Right renal cortex interstitium (tissue), 3 donors: Measurements from ENCODE around the gene SMIM45.

Experiments
- DNase-seq, 3 donors: peaks; one replicate each; pipeline ENCODE4 v3.0.0-alpha.2; 2013; ENCODE audit warnings: low read depth in 3 of 3, low spot score in 2 of 3

The SMIM45 gene

GRCh38 chr22:41951898-41952474, at the start of gene SMIM45:
SMIM45 (plus strand) TSS chr22:41952150.
- no peak for DNase-seq

- no peak for DNase-seq
Observed at GRCh38 chr22:41902932-41903421, 49.0 kb upstream of the SMIM45 start.

GRCh38 chr22:41904450-41905410, 47.2 kb upstream of the SMIM45 start:
- no peak for DNase-seq

- DNase-seq = no peak
Observed at GRCh38 chr22:41905411-41906202, 46.3 kb upstream of the SMIM45 start.

GRCh38 chr22:41906822-41907221, 45.1 kb upstream of the SMIM45 start:
- no peak for DNase-seq

- no peak for DNase-seq
Observed at GRCh38 chr22:41907436-41908401, 44.2 kb upstream of the SMIM45 start.

GRCh38 chr22:41908411-41909309, 43.3 kb upstream of the SMIM45 start:
- DNase-seq = no peak

GRCh38 chr22:41909310-41910049, 42.5 kb upstream of the SMIM45 start:
- DNase-seq = no peak

GRCh38 chr22:41910050-41911000, 41.6 kb upstream of the SMIM45 start:
- no peak for DNase-seq

- no peak for DNase-seq
Observed at GRCh38 chr22:41911001-41911611, 40.8 kb upstream of the SMIM45 start.

- no peak for DNase-seq
Observed at GRCh38 chr22:41912338-41913039, 39.5 kb upstream of the SMIM45 start.

- DNase-seq = no peak
Observed at GRCh38 chr22:41913040-41913719, 38.8 kb upstream of the SMIM45 start.

GRCh38 chr22:41913842-41914534, 38.0 kb upstream of the SMIM45 start:
- no peak for DNase-seq

- no peak for DNase-seq
Observed at GRCh38 chr22:41914611-41915034, 37.3 kb upstream of the SMIM45 start.
